Measurements from ENCODE around the gene ZNF597.
A peak's percentile ranks its signal among the peaks of the same experiment; 100 is the strongest.
"Not testable (repeated sequence)": the region's sequence is repeated elsewhere in the genome, so short reads cannot be mapped to it uniquely, and the experiment has no call there.

ZNF597 gene

GRCh38 chr16:3475604-3476375 lies 32.5 kb upstream of the ZNF597 start:
- no peak for DNase-seq (ENCODE audit: low read depth)

GRCh38 chr16:3474870-3475269 lies 31.6 kb upstream of the ZNF597 start:
- DNase-seq (ENCODE audit: low read depth), result not testable (repeated sequence)

- no peak for DNase-seq (ENCODE audit: low read depth)
Measured at GRCh38 chr16:3474136-3474779, 31.0 kb upstream of the ZNF597 start.

- not testable (repeated sequence) for DNase-seq (ENCODE audit: low read depth)
Measured at GRCh38 chr16:3473596-3473943, 30.3 kb upstream of the ZNF597 start.

GRCh38 chr16:3472878-3473595 lies 29.7 kb upstream of the ZNF597 start:
- DNase-seq (ENCODE audit: low read depth), result no peak

- no peak for DNase-seq (ENCODE audit: low read depth)
Measured at GRCh38 chr16:3471518-3472176, 28.3 kb upstream of the ZNF597 start.

- no peak for DNase-seq (ENCODE audit: low read depth)
Measured at GRCh38 chr16:3470723-3471122, 27.4 kb upstream of the ZNF597 start.

- no peak for DNase-seq (ENCODE audit: low read depth)
Measured at GRCh38 chr16:3469736-3470135, 26.4 kb upstream of the ZNF597 start.

- no peak for DNase-seq (ENCODE audit: low read depth)
Measured at GRCh38 chr16:3468501-3468900, 25.2 kb upstream of the ZNF597 start.

GRCh38 chr16:3467921-3468320 lies 24.6 kb upstream of the ZNF597 start:
- no peak for DNase-seq (ENCODE audit: low read depth)

- no peak for DNase-seq (ENCODE audit: low read depth)
Measured at GRCh38 chr16:3467182-3467581, 23.9 kb upstream of the ZNF597 start.

- no peak for DNase-seq (ENCODE audit: low read depth)
Measured at GRCh38 chr16:3465911-3466584, 22.7 kb upstream of the ZNF597 start.

- no peak for DNase-seq (ENCODE audit: low read depth)
Measured at GRCh38 chr16:3465301-3465700, 22.0 kb upstream of the ZNF597 start.

- DNase-seq (ENCODE audit: low read depth), result no peak
Measured at GRCh38 chr16:3461151-3461550, 17.8 kb upstream of the ZNF597 start.

- DNase-seq (ENCODE audit: low read depth), result no peak
Measured at GRCh38 chr16:3460585-3460984, 17.3 kb upstream of the ZNF597 start.

- no peak for DNase-seq (ENCODE audit: low read depth)
Measured at GRCh38 chr16:3460121-3460520, 16.8 kb upstream of the ZNF597 start.

GRCh38 chr16:3459401-3460090 lies 16.2 kb upstream of the ZNF597 start:
- DNase-seq (ENCODE audit: low read depth), result no peak

GRCh38 chr16:3458852-3459361 lies 15.6 kb upstream of the ZNF597 start:
- no peak for DNase-seq (ENCODE audit: low read depth)

GRCh38 chr16:3458278-3458851 lies 15.1 kb upstream of the ZNF597 start:
- no peak for DNase-seq (ENCODE audit: low read depth)

GRCh38 chr16:3457434-3458252 lies 14.3 kb upstream of the ZNF597 start:
- DNase-seq (ENCODE audit: low read depth), result peak; percentile 82

Data from T-helper 22 cell (primary cell).